Dermis microvascular lymphatic vessel endothelial cell (primary cell): ENCODE measurements around the gene SLCO4C1. TPM values are rescaled to one million over a fixed set of nuclear protein-coding genes. Genes with fewer than 3 reads are reported as not detected.
A peak's percentile ranks its signal among the peaks of the same experiment; 100 is the strongest.

ENCODE experiments used
- DNase-seq, 2 donors: peaks; one replicate each; pipeline versions ENCODE4 v3.0.0 to v3.0.0-alpha.2; 2010; ENCODE audit warnings: low read depth in 2 of 2
- total RNA-seq: library from RNA; depleted of rRNA; stranded (reverse); fragments of >200 nt; gene quantifications from 2 replicates; pipeline ENCODE4 v1.2.1, GENCODE V29; 2014

Gene SLCO4C1
- total RNA-seq, 1 donor from 2014 or later = not detected

DNA sequence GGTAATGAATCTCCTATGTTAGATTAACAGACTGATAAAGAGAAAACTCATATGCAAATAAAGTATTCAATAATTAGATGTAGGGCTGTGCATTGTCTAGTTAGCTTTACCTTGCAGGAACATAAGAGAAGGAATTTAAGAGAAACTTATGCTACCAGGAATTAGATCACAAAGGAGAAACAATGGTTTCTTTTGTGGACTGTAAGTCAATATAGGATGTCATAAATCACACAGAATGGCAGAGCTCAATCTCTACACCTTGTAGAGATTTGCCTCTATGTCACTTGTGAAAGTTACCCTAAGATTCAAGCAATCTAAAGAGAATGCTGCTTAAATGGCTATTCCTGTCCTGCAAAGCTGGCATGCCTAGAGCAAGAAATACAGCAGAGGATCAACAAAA is 26.0 kb downstream of the SLCO4C1 start:
- DNase-seq = no peak

DNA sequence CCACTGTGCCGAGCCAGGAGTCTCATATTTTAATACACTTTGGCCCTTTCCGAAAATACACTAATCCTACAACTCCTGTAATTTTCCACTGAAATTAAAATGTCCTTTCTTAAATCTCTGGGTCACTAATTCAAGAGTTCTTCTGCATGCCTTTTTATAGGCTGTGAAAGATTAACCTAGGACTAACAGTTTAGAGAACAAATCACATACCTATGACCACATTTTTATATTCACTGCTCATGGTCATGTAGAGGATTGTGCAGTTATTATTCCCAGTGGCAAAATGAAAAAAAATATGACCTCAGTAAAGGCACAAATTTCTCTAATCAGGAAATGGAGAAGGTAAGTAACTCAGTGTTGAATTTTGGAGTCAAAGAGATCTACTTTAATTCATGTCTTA is 33.4 kb downstream of the SLCO4C1 start:
- no peak for DNase-seq

DNA sequence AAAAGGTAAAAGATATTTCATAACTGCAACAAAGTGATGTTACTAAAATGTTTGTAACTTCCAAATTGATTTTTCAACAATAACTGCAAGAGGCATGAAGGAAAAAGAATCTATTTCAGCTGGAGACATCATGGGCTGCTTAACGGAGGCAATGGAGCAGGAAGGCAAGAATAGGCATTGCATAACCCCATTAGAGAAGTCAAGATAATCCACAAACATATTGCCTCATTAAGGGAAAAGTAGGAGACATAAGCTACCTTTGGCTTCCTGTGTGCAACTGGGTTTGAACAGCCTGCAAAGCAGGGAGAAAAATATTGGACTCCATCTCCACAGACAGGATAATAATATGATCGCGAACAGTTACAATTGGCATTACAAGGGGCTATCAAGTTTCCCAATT is 46.7 kb downstream of the SLCO4C1 start:
- DNase-seq = no peak

DNA sequence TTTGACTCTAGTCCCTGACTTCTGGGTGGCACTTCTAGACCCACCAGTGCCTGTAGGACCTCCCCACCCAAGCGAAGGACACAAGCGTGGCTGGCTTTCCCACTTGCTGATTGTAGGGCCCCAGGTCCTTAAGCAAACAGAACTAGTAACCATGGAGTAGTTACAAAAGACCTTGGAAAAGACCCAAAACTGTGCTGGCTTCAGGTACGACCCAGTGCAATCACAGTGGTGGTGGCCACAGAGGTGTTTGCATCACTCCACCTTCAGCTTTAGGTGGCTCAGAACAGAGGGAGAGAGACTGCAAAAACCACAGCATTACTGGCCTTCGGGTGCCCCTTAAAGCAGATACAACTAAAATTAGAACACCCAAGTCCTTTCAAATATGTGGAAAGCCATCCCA is 52.9 kb downstream of the SLCO4C1 start:
- DNase-seq = no peak

DNA sequence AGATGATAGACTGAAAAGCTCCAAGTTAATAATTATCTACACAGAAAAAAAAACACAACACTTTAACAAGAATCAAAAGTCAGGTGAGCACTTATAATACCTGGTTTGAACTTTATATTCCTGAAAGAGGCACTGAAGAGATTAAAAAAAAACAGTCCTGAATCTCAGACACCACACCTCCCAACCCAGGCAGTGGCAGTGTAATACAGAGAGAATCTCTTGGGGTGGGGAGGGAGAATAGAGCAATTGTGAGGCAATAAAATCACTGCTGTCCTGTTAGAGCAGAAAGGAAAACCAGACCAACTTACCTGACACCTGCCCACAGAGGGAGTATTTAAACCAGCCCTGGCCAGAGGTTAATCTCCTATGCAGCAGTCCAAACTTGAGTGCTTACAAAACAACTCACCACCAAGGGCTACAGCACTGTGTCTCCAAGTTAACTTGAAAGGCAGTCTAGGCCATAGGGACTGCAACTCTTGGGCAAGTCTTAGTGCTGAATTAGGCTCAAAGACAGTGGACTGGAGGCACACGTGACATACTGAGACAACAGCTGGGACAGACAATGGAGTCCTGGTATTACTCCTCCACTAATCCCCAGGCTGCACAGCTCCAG is 54.2 kb downstream of the SLCO4C1 start:
- DNase-seq = no peak

DNA sequence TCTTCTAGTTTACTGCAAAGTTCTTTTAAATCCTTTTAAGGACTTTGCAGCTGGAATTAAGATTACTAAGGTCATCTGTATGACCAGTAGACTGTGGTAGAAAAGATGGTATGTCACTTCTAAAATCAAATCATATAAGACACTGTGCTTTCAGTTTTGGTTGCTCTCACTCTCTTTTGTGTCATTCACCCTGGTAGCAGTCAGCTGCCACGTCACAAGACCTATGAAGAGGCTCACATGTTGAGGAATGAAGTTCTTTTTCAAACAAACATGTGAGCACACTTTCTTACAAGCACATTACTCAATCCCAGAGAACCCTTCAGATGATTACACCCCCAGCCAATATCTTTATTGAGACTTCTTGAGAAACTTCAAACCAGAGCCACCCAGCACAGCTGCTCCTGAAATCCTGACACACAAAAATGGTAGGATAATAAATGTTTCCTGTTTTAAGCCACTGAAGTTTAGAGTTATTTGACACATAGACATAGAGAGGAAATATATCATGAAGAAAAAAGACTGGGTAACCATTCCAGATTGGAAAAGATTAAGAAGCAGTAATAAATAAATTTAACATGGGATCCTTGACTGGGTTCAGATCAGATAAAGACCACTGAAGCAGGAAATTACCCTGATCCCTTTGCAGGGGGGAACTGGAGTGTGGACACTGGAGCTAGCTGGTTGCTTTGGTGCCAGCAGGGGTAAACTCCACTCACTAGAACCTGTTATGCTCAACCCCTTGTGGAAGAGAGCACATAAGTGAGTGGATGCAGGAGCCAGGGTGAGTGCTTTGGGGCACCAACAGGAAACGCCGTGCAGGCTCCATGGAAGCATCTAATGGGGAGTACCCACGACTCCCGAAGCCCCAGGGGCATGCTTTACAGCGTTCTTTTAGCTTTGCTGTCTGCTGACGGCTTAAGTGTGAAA is 64.1 kb downstream of the SLCO4C1 start:
- DNase-seq = no peak

DNA sequence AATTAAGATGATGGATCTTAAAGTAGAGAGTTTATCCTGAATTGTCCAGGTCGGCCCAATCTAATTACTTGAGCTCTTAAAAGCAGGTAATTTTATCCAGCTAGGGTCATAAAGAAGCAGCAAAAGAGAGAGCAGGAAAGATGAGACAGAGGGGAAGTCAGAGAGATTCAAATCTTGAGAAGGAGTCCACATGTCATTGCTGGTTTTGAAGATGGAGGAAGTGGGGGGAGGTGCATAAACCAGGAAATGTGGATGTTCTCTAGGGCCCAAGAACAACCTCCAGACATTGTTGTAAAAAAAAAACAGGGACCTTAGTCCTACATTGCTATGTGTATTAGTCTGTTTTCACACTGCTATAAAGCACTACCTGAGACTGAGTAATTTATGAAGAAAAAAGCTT is 66.4 kb downstream of the SLCO4C1 start:
- no peak for DNase-seq

DNA sequence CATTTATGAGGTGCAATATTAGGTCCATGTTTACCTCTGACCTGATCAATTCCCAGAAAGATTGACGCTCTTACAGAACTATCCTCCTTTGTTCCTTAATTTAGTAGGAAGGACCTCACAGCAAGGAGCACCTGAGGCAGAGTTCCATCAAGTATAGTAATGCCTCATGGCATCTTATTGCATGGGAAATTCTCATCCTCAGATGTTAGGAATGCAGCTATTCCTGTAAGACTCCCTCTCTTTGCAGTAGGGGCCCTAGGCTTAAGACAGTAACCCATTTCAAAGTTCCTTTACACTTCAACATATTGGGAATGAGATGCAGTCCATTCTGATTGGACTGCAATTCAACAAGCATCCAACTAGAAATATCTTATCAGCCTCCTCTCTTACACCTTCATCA is 69.8 kb downstream of the SLCO4C1 start:
- no peak for DNase-seq

DNA sequence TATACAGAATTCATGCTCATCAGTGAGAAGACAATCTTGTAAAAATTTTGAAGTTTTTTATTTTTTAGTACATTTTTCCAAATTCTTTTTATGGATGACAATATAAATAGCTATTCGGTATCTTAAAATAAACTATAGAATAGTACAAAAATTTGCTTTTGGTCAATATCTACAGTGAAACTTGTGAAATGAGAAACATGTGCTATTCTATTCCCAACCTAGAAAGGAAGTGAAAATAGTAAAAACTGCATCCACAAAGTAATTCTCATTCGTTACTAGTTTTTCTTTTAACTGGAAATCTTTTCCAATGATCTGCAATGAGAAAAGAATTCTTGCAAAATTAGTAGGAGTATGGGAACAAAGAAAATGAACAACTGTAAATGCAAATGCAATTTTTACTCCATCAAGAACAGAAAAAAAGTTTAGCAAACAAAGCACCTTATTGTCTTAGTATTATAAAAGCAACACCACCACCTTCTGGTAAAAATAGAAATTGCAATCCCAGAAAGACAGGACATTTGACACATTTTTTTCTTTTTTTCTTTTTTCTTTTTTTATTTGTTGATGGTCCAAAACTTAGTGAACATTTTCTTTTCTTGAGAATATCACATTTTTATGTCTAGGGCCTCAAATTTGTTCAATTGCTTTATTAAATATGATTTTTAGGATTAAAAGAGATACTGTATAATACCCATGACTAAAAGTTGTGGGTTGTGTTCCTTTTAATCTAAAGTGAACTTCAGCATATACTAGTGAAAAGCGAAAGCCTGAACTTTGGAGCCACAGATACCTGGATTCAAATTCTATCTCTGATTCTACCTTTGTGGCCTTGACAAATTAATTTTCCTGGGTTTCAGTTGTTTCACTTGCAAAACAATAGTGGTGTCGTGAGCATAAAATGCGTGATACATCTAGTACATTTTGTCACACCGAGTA is 72.3 kb downstream of the SLCO4C1 start:
- peak; percentile 18 to 45 for DNase-seq

DNA sequence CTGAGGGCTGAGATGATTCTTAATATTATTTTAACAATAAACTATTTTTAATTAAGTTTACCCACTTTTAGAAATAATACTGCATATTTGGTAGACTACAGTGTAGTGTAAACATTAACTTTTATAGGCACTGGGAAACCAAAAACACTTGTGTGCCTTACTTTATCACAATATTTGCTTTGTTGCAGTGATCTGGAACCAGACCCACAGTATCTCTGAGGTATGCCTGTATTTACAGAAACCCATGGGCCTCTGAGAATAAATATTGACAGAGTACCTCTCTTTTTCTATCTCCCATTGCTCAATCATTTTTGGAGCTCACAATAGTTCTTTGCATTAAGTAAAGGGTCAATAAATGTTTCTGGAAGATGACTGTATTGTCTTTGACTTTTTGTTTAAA is 73.3 kb downstream of the SLCO4C1 start:
- DNase-seq = no peak

DNA sequence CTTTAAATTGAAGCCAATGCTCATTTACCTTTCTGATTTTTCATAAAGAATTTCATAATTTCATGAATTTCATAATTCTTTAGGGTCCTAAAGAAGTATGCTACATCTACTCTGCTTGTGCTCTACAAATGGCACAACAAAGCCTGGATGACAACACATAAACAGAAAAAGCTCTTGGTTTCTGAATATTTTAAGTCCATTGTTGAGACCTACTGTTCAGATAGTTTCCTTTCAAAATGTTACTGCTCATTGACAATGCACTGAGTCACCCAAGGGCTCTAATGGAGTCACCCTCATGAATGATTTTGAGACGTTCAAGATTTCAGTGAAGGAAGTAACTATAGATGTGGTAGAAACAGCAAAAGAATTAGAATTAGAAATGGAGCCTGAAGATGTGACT is 74.1 kb downstream of the SLCO4C1 start:
- DNase-seq = no peak

DNA sequence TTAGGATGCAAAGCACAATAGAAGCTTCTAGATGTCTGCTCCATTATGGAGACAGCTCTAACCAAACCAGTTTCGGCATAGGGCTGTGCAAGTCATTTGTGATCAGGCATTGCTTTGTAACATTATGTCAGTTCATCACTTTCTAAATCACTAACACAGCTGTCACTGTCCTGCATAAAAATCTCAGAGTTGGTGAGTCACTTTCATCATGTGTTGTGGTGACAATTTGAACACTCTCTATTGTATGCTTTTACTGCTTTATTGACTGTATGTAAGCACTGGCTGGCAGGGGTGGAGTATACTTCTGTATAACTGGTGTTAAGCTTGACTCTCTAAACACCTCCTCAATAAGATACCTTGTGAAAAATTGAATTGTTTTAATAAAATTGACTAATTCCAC is 77.9 kb downstream of the SLCO4C1 start:
- DNase-seq = no peak

DNA sequence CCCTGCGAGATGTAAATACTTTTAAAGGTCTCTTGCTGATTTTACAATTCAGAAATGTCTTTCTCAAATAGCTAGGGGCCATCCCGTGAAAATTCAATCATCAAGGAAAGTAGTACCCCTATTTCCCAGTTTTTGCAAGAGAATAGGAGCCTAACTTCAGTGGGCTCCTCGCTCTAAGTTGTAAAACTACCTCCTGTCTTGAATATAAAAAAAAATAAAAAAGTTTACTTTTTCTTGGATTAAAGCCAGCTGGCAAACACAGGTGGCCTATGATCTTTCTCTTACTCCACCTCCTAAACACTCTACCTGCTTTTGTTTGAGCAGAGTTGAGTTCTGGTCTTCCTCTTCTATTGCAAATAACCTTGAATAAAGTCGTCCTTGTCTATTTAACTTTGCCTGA is 79.4 kb downstream of the SLCO4C1 start:
- no peak for DNase-seq

DNA sequence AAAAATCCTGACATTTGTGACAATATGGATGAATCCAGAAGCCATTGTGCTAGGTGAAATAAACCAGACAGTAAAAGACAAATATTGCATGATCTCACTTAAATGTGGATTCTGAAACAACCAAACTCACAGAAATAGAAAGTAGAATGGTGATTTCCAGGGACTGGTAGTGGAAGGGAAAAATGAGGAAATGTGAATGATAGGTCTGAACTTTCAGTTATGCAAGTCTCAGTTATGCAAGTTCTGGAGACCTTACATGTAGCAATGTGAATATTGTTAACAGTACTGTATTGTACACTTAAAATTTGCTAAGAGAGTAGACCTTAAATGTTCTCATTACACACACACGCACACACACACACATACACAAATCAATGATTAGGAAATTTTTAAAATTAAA is 84.9 kb downstream of the SLCO4C1 start:
- DNase-seq = no peak

DNA sequence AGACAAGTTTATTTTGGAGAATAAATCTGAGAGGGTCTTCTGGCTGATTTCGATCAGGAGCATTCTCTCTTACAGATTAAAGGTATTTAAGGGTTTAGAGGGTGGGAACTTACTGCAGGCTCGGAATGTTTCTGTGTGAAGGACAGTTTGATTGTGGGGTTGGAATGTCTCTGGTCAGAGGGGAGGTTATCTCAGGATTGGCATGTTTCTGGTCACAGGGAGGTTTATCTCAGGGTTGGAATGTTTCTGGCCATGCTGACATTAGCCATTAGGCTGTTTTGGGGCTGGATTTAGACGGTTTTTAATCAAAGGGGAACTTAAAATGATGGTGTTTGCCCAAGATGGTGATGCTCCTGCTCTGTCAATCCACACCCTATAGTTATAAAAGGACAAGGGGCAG is 95.2 kb downstream of the SLCO4C1 start:
- DNase-seq = no peak

DNA sequence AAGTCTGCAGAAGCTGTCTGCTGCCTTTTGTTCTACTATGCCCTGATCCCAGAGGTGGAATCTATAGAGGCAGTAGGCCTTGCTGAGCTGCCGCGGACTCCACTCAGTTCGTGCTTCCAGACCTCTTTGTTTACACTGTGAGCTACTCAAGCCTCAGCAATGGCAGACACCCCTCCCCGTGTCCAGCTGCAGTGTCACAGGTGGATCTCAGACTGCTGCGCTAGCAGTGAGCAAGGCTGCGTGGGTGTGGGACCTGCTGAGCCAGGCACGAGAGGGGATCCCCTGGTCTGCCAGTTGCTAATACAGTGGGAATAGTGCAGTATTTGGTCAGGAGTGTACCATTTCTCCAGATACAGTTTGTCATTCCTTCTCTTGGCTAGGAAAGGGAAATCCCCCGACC is 99.6 kb downstream of the SLCO4C1 start:
- DNase-seq = no peak

Other genes with a start within 250 kb of the SLCO4C1 start
- not detected in 2 replicates for gene SLCO6A1, start 202.7 kb upstream of the SLCO4C1 start, total RNA-seq